Activated T-cell treated with anti-CD3 and anti-CD28 coated beads for 4 hours (primary cell): ENCODE data around the gene TMEM209.
"Not testable (repeated sequence)": the region's sequence is repeated elsewhere in the genome, so short reads cannot be mapped to it uniquely, and the experiment has no call there.

Source experiments
- DNase-seq: peaks from one replicate; pipeline ENCODE4 v3.0.0-alpha.2; 2020

TMEM209 gene

DNA sequence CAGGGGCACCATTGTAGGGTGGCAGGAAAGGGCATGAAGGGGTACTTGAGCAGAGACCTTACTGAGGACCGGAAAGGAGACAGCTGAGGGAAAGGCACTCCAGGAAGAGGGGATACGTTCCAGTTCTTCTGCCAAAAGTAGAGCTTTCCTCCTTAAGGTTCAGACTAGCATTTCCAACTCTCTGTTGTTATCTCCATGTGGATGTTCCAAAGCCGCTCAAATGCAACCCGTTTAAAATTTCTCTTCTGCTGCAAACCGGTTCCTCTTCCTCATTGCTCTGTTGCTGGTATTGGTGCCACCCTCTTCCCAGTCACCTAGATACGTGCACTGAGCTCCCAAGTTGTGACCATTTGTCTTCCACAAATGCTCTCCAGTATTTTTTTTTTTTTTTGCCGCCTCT lies 47.5 kb downstream of the TMEM209 start:
- DNase-seq, result no peak

DNA sequence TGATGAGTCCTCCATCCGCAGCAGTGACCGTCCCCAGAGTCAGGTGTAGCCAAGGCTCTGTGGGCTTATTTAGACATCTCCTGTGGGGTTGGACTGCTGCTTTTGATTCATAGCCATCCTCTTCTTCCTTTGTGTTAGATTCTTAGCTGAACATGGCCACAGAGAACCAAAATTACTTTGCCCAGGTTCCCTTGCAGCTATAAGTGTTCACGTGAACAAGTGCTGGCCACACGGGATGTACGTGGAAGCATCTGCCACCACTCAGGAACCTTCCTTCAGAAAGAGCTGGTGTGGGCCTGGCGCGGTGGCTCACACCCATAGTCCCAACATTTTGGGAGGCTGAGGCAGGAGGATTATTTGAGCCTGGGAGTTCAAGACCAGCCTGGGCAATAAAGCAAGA lies 49.1 kb downstream of the TMEM209 start:
- no peak for DNase-seq

DNA sequence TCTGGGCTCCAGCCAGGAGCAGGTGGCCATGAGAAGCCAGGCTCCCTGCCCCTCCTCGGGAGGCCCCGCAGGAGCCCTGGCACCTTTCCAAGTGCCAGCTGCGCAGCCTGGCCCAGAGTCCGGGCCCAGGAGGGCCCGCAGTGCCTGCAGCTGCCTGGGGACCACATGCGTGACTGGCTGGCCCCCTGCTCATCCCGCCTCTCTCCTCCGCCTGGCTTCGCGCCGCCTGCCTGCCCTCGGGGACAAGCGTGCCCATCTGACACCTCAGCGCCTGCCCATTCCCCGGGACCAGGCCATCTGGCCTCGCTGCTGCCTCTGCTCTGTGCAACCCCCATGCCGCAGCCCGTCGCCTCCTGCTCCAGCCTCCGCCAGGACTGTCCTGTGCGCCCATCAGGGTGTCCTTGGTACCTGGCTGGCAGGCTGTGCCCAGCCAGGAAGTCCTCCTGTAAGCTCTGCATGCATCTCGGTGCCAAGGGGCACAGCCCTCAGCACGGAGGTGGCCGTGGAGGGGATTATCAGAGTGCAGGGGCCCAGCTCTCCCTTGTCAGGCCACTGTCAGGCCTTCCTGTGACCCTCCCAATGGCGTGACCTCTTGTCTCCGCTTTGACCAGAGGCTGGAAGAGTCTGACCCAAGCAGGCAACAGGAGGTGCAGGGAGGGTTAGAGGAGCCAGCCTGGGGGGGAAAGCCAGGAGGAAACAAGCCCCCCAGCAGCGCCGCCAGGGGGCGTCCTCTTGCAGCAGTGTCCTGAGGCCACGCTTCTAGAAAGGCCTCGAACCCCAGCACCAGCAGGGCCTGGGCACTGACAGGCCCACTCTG lies 50.5 kb downstream of the TMEM209 start:
- DNase-seq, result no peak

DNA sequence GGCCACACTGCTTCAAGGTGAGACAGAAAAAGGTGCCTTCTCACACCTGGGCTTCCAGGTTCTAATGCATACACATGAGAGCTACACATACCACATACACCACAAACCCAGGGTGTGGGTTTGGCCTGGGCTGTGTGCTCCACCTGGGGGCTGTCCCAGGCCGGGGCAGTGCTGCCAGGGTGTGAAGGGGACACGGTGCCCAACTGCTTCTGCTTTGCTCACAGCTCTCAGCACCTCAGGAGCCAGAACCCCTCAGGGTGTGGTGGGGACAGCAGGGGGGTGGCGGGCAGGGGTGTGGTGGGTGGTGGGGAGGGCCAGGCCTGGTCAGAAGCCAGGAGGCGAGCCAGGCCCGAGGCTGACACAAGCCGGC lies 51.1 kb downstream of the TMEM209 start:
- DNase-seq, result no peak

DNA sequence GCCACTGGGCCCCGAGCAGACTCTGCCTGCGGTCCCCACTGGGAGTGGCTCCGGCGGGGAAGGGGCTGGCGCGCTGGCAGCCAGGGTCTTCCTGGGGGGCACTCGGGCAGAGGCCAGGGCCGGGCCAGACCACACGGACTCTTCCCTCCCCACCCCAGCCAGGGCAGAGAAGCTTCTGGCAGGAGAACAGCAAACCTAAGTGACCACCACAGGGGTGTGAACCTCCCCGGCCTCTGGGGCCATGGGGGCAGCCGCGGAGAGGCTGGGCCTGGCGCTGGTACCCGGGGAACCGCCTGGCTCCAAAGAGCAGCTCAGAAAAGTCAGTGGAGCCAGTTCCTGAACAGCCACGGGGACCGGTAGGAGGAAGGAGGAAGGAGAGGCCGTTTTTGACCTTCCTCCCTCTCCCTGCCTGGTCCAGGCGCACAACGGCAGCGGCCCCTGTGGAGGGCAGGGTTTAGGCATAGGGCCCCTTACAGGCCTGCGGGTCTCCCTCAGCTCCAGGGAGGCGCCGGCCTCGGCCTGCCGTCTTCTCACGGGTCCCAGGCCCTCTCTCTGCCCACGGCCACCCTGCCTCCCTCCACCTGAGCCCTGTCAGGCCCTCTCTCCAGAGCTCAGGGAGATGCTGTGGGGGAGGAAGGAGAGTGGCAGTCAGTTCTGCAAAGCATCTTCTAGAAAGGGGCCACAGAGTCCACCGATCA lies 51.8 kb downstream of the TMEM209 start:
- no peak for DNase-seq

DNA sequence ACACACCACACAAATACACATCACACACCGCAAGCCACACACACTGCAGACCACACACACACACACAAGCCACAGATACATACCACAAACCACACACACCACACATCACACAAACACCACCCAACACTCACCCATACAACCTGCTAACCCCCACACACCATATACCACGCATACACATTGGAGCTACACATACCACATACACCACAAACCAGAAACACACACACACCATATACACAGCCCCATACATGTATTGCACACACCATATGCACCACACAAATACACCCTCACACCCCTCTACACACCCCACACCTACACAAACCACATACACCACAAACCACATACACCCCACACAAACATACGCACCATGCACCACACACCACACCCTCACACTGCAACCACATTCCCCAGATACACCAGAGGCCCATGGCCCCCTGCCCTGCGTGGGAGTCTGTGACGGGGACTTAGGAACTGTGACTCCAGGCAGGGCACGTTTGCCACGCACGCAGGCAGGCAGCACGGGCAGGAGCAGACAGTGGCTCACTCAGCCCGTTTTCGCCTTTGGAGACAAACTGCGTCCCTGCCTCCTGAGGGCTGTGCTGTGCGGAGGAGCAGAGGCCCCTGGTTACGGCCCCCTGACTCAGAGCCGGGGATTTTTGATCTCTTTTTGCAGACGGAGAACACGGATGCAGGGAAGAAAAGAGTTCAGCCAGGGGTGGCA lies 52.6 kb downstream of the TMEM209 start:
- no peak for DNase-seq

DNA sequence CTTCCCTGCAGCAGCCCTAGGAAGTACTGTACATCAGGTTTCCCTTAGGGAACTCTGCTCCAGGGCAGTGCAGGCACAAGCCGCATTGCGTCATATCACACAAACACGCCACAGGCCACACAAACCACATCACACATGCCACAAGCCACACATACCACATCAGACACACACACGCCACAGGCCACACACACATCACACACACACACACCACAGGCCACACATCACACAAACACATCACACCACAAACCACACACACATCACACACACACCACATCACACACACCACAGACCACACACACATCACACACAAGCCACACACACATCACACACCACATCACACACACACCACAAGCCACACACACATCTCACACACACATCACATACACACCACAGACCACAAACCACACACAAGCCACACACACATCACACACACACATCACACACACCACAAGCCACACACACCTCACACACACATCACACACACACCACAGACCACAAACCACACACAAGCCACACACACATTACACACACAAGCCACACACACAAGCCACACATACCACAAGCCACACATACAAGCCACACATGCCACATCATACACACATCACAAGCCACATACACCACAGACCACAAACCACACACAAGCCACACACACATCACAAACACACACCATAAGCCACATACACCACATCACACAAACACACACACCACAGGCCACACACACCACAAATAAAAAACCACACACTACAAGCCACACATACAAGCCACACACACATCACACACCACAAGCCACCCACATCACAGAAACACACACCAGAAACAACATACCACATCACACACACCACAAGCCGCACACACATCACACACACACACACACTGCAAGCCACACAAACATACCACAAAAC lies 53.4 kb downstream of the TMEM209 start:
- peak; percentile 14 for DNase-seq

DNA sequence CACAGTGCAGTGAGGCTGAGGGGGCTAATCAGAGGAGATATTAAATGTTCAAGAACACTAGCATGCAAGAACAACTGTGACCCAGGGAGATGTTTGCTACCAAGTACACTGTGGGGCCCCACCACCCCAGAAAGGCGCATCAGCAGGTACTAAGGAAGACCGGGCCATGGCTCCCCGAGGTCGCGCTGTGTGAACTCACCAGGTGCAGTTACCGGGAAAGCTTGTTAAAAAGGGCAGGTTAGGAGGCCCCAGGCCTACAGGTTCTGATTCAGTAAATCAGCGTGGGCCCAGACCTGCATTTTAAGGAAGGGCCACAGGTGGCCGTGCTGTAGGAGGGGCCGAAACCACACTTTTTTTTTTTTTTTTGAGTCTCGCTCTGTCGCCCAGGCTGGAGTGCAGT lies 54.6 kb downstream of the TMEM209 start:
- no peak for DNase-seq

DNA sequence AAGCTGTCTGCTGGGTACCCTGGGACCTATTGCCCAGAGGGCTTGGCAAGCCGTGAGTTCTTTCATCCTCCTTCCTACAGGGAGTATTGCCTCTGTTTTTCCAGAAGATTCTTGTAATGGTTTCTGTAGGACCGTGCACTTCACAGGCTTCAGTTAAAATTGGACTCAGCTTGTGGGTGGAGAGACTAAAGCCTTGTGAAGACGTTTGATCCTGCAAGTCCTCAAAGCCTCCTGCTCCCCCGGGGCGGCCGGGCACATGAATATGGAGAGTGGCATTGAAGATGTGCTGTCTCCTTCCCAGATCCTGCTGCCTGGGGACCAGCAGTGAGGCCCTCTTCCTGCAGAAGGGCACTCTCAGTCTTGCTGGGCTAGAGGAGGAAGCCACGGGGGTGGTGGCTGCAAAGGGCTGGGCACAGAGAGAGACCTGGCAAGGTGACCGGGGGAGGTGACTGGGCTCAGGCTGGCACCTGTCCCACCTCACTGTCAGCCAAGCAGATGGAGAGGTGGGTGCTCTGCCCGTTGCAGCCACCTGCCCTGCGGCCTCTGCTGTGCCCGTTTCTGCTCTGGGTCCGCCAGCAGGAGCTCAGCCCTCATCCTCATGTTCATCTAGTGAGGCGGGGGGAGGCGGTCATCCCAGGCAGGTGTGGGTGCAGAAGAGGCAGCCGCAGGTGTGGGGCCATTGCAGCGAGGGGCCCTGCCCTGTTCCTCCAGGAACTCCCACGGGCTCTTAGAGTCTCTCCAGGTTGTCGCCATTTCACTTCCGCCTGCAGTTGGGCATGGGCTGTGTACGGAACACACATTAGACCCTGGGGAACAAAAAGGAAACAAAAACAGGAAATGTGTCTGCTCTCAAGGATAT lies 55.7 kb downstream of the TMEM209 start:
- DNase-seq, result no peak

DNA sequence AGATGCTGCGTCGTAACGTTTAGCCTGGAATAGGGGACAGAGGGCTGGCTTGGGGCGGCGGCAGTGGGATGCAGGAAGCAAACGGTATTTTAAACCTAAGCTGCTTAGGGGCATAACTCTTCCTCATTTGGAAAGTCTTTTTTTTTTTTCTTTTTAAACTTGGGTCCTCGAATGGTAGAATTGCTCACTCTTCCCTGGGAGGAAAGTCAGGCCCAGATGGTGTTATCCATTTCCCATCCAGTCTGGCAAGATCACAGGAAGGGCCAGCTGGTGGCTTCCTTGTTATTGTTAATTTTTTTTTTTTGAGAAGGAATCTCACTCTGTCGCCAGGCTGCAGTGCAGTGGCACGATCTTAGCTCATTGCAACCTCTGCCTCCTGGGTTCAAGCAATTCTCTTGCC lies 56.6 kb downstream of the TMEM209 start:
- no peak for DNase-seq

DNA sequence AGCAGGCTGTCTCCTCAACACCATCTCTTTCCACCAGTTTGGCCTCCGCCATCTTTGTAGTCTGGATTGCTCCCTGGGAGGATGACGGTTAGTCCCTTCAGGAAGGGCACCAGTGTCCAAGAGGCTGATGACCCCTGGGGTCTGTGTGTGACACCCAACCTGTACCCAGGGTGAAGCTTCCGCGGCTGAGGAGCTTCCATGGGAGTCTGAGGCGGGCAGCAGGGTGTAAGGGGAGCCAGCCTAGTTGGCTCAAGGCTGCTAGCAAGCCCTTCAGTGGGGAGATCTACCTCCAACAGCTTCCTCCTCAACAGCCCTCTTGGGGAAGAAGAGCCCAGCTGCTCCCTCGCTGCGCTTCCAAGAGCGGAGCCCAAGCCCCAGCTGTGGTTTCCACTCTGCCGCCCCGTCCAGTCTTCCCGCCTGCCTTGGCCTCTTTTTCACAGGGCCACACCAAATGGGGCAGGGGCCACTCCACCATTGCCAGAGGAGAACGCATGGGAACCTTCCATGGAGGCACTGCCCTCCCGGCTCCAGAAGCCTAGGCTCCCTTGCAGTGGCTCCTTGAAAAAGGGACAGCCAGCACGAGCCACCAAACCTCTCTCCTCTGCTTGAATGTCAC lies 57.4 kb downstream of the TMEM209 start:
- DNase-seq, result no peak

DNA sequence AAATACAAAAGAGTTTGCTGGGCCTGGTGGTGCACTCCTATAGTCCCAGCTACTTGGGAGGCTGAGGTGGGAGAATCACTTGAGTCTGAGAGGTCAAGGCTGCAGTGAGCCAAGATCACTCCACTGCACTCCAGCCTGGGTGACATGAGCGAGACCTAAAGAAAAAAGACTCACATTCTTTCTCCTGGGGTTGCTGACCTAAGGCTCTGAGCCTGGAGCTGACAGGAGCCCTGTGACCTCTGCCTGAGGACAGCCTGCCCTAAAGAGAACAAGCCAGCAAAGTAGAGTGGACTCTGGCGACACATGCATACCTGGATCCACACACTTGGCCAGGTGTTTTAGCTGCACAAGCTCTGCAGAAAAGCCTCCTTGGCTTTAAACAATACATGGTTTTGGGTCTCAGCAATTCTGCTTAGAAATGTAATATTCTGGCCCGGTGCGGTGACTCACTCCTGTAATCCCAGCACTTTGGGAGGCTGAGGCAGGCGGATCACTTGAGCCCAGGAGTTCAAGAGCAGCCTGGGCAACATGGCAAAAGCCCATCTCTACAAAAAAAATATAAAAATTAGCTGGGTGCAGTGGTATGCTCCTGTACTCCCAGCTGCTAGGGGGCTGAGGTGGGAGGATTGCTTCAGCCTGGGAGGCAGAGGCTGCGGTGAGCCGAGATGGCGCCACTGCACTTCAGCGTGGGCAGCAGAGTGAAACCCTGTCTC lies 58.4 kb downstream of the TMEM209 start:
- no peak for DNase-seq

DNA sequence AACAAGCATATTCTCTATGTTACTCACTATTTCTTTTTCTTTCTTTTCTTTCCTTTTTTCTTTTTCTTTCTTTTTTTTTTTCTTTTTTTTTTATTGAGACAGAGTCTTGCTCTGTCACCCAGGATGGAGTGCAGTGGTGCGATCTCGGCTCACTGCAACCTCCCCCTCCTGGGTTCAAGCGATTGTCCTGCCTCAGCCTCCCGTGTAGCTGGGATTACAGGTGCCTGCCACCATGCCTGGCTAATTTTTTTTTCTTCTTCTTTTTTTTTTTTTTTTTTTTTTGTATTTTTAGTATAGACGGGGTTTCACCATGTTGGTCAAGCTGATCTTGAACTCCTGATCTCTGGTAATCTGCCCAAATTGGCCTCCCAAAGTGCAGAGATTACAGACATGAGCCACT lies 59.1 kb downstream of the TMEM209 start:
- DNase-seq, result not testable (repeated sequence)

DNA sequence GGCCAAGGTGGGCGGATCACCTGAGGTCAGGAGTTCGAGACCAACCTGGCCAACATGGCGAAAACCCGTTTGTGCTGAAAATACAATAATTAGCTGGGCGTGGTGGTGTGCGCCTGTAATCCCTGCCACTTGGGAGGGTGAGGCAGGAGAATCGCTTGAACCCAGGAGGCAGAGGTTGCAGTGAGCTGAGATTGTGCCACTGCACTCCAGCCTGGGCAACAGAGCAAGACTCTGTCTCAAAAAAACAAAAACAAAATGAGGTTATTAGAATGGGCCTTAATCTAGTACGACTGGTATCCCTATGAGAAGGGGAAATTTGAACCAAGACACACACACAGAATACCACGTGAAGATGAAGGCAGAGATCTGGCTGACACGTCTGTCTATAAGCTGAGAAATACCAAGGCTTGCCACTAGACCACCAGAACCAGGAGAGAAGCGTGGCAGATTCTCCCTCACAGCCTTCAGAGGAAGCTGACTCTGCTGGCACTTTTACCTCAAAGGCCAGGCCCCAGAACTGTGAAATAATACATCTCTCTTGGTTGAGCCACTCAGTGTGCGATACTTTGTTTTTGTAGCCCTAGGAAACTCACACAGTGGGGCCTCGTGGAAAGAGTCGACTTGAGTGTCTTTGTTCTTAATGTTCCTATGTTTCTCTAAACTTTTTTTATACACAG lies 59.6 kb downstream of the TMEM209 start:
- DNase-seq, result no peak

DNA sequence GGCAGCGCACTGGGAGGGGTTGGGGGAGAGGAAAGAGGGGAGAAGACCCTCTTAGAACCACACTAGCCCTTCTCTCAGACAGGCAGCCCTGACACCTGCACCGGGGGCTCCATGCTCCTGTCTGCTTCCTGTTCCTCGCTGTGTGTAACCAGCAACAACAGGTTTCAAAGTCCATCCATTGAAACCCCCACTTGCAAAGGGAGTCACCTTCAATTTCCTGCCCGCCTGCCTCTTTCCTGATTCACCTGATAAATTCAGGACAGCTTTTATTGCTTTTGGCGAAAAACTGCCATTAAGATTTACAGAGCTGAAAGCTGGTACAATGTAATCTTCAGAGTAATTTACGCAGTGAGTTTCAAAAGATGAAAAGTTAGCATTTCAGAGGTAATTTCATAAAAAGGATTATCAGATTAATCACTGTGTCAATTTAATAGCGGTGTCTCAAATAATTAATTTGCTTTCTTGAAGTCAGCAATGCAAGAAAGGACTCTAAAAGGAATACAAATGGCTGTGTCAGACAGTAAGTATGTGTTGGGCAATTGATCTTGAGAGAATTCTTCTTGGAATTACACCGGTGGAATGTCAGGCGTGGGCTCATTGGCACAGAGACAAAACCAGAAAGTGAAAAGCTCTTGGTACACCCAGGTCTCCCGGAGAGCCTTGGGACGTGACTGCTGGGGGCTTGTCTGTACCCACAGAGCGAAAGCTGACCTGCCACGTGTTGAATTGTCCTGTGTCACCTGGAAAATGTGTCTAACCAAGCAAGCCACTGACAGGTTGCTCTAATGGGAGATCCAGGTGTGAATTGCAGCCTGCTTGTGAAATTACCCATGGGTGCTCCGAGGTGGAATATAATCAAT lies 60.7 kb downstream of the TMEM209 start:
- no peak for DNase-seq

DNA sequence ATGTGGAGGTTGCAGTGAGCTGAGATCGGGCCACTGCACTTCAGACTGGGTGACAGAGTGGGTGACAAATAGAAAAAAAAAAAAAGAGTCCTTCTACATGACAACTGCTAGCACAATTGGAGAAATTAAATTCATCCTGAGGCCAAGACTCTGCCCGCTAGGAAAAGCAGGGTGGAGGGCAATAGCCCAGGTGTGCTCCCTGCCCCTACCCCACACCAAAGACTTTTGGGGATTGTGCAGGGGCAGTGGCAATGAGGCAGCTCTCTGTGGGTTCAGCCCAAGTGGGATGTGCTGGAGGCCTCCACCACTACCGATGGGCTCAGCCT lies 61.3 kb downstream of the TMEM209 start:
- DNase-seq, result no peak

DNA sequence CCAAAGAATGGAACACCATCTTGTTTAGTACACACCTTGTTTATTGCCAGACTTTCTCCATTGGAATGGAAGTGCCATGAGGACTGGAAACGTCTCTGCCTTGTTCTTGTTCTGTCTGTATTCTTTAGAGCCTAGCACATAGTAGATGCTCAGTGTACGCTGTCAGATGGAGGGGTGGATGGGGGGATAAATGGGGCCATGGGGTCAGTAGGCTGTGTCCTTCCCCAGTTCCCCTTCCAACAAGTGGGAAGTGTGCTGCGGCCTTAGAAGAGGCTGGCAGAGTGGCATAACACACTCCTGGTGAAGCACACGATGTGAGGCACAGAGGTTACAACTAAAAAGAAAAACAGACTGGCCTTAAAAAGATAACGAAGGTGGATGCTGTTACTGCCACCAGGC lies 61.9 kb downstream of the TMEM209 start:
- no peak for DNase-seq

DNA sequence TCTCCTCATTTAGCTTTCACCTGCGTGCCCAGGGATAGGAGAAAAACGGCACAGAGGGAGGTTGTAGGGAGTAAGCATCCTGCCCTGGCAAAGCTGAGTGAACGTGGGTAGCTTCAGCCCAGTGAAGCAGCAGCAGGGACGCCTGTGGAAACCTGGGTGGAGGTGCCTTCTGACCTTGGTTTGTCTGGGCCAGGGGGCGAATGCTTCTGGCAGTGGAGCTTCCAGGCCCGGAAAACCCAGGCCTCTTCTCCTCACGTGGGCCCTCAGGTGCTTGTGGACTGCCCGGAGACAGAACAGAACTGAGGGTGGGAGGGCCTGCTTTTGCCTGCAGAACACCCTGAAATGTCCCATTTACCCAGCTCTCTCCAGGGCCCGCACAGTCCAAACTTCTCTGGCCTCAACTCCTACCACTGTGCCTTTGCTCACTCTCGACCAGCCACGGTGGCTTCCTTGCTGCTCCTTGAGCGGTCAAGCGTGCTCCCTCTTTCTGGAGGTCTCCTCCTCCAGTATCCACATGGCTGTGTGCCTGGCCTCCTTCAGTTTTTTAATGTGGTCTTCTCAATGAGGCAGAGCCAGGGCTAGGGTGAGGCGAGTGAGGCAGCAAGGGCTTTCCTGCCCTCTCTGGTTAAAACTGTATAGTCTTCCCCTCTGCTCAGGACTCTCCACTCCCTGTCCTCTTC lies 62.4 kb downstream of the TMEM209 start:
- DNase-seq, result no peak
